ENCODE measurements around the gene BRD1. TPM values are rescaled to one million over a fixed set of nuclear protein-coding genes. Genes with fewer than 3 reads are reported as not detected.
A peak's percentile ranks its signal among the peaks of the same experiment; 100 is the strongest.
"Not testable (repeated sequence)": the region's sequence is repeated elsewhere in the genome, so short reads cannot be mapped to it uniquely, and the experiment has no call there.

The BRD1 gene
- total RNA-seq, 2 experiments from 2014 or later, result 43.0 to 44.3 TPM

- CTCF ChIA-PET, result no interaction called here
- DNase-seq (no peak), ATAC-seq (no peak)
- Mint-ChIP-seq H3K9me3 (ENCODE audit: insufficient read depth) (no peaks in the 10 kb centered on the region), H3K4me1 (ENCODE audit: low read depth) (peaks cover 38% of the 10 kb centered on the region), H3K36me3 (ENCODE audit: low read depth) (peaks cover 57% of the 10 kb centered on the region), H3K27ac (no peak overlapping the region), H3K4me3 (no peak overlapping the region), H3K27me3 (ENCODE audit: low read depth) (no peaks in the 10 kb centered on the region)
- POLR2A ChIA-PET, result no interaction called here
Observed at GRCh38 chr22:49823289-49824045, 4.2 kb downstream of the BRD1 start.

DNA sequence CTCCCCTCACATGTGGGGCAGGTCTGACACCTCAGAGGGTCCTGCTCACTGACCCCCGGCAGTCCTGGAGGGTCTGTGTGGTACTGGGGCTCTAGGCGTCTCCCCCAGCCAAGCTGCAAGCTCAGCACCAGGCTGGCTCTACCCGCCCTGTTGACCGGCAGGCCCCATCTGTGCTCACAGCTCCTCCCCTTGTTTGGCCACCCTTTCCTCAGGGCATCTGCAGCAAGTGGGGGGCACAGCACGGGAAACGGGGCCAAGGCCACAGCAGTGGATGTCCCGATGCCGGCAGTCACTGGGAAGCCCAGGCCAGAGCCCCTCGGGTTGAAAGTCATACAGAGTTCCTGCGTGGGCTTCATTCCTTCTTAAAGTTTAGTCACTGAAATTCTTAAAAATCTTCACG is 5.9 kb downstream of the BRD1 start:
- CTCF ChIA-PET, result interaction anchor here (1.1 kb wide), 1 partner anchor 49 kb away, joined by 3 read pairs; no protein-coding TSS in a partner anchor
- Mint-ChIP-seq H3K4me1 (ENCODE audit: low read depth) (peaks cover 52% of the 10 kb centered on the region), H3K36me3 (ENCODE audit: low read depth) (peaks cover 74% of the 10 kb centered on the region)
- H3K4me3 Mint-ChIP-seq; H3K27me3 Mint-ChIP-seq (ENCODE audit: low read depth); ATAC-seq; DNase-seq; H3K9me3 Mint-ChIP-seq (ENCODE audit: insufficient read depth); H3K27ac Mint-ChIP-seq: not testable (repeated sequence)
- POLR2A ChIA-PET, result interaction anchor here (0.7 to 1.9 kb wide), 3 partner anchors 25 to 96 kb away, joined by 3 to 7 read pairs (median 4); partner anchors contain the start of genes ALG12 and CRELD2

GRCh38 chr22:49820984-49821383 is 6.7 kb downstream of the BRD1 start:
- DNase-seq (no peak), ATAC-seq (no peak)
- ChIA-PET POLR2A (interaction anchor here (0.6 to 1.9 kb wide), 4 partner anchors 24 to 97 kb away, joined by 3 to 7 read pairs (median 4); partner anchors contain the start of genes ALG12 and CRELD2), CTCF (interaction anchor here (0.8 to 1.3 kb wide), 3 partner anchors 11 to 49 kb away, joined by 3 read pairs; no protein-coding TSS in a partner anchor)
- Mint-ChIP-seq H3K9me3 (ENCODE audit: insufficient read depth) (no peaks in the 10 kb centered on the region), H3K36me3 (ENCODE audit: low read depth) (peaks cover 77% of the 10 kb centered on the region), H3K27ac (no peak overlapping the region), H3K27me3 (ENCODE audit: low read depth) (no peaks in the 10 kb centered on the region), H3K4me1 (ENCODE audit: low read depth) (peaks cover 57% of the 10 kb centered on the region), H3K4me3 (no peak overlapping the region)

- Mint-ChIP-seq H3K4me1 (ENCODE audit: low read depth) (peaks cover 54% of the 10 kb centered on the region), H3K9me3 (ENCODE audit: insufficient read depth) (no peaks in the 10 kb centered on the region), H3K27me3 (ENCODE audit: low read depth) (no peaks in the 10 kb centered on the region), H3K27ac (peak overlapping the region; percentile 39), H3K4me3 (no peak overlapping the region), H3K36me3 (ENCODE audit: low read depth) (peaks cover 69% of the 10 kb centered on the region)
- CTCF ChIA-PET, result no interaction called here
- ATAC-seq, result no peak
- POLR2A ChIA-PET, result interaction anchor here (0.7 to 1.9 kb wide), 3 partner anchors 9 to 38 kb away, joined by 4 read pairs; no protein-coding TSS in a partner anchor
- no peak for DNase-seq
Observed at GRCh38 chr22:49817359-49817758, 10.3 kb downstream of the BRD1 start.

- Mint-ChIP-seq H3K9me3 (ENCODE audit: insufficient read depth) (no peaks in the 10 kb centered on the region), H3K27ac (peak overlapping the region; percentile 37), H3K36me3 (ENCODE audit: low read depth) (peaks cover 72% of the 10 kb centered on the region), H3K27me3 (ENCODE audit: low read depth) (no peaks in the 10 kb centered on the region), H3K4me3 (no peak overlapping the region), H3K4me1 (ENCODE audit: low read depth) (peaks cover 64% of the 10 kb centered on the region)
- ATAC-seq (no peak), DNase-seq (no peak)
- POLR2A ChIA-PET, result interaction anchor here (1.3 kb wide), 1 partner anchor 10 kb away, joined by 4 read pairs; no protein-coding TSS in a partner anchor
- CTCF ChIA-PET, result no interaction called here
Observed at GRCh38 chr22:49815641-49816091, 12.0 kb downstream of the BRD1 start.

- Mint-ChIP-seq H3K9me3 (ENCODE audit: insufficient read depth) (no peaks in the 10 kb centered on the region), H3K4me1 (ENCODE audit: low read depth) (peaks cover 66% of the 10 kb centered on the region), H3K27ac (peak overlapping the region; percentile 22), H3K4me3 (no peak overlapping the region), H3K27me3 (ENCODE audit: low read depth) (no peaks in the 10 kb centered on the region), H3K36me3 (ENCODE audit: low read depth) (peaks cover 69% of the 10 kb centered on the region)
- ChIA-PET CTCF (no interaction called here), POLR2A (interaction anchor here (1.3 kb wide), 1 partner anchor 11 kb away, joined by 4 read pairs; no protein-coding TSS in a partner anchor)
- ATAC-seq, result no peak
- no peak for DNase-seq
Observed at GRCh38 chr22:49814856-49815255, 12.8 kb downstream of the BRD1 start.

GRCh38 chr22:49814164-49814686 is 13.4 kb downstream of the BRD1 start:
- POLR2A ChIA-PET, result no interaction called here
- Mint-ChIP-seq H3K27ac (no peak overlapping the region), H3K4me1 (ENCODE audit: low read depth) (peaks cover 71% of the 10 kb centered on the region), H3K27me3 (ENCODE audit: low read depth) (no peaks in the 10 kb centered on the region), H3K9me3 (ENCODE audit: insufficient read depth) (no peaks in the 10 kb centered on the region), H3K36me3 (ENCODE audit: low read depth) (peaks cover 73% of the 10 kb centered on the region), H3K4me3 (no peak overlapping the region)
- ATAC-seq (no peak), DNase-seq (no peak)
- CTCF ChIA-PET, result no interaction called here

- Mint-ChIP-seq H3K36me3 (ENCODE audit: low read depth) (peaks cover 69% of the 10 kb centered on the region), H3K27ac (no peak overlapping the region), H3K4me3 (no peak overlapping the region), H3K27me3 (ENCODE audit: low read depth) (no peaks in the 10 kb centered on the region), H3K9me3 (ENCODE audit: insufficient read depth) (no peaks in the 10 kb centered on the region), H3K4me1 (ENCODE audit: low read depth) (peaks cover 80% of the 10 kb centered on the region)
- POLR2A ChIA-PET, result interaction anchor here (1.6 kb wide), 1 partner anchor 13 kb away, joined by 4 read pairs; no protein-coding TSS in a partner anchor
- ATAC-seq (no peak), DNase-seq (no peak)
- CTCF ChIA-PET, result interaction anchor here (1.0 kb wide), 1 partner anchor 84 kb away, joined by 3 read pairs; no protein-coding TSS in a partner anchor
Observed at GRCh38 chr22:49812838-49813237, 14.8 kb downstream of the BRD1 start.

GRCh38 chr22:49811020-49811791 is 16.5 kb downstream of the BRD1 start:
- ChIA-PET POLR2A (interaction anchor here (0.5 kb wide), 1 partner anchor 15 kb away, joined by 3 read pairs; no protein-coding TSS in a partner anchor), CTCF (no interaction called here)
- H3K9me3 Mint-ChIP-seq (ENCODE audit: insufficient read depth), result no peaks in the 10 kb centered on the region
- H3K36me3 Mint-ChIP-seq (ENCODE audit: low read depth), result peaks cover 71% of the 10 kb centered on the region
- H3K27me3 Mint-ChIP-seq (ENCODE audit: low read depth), result no peaks in the 10 kb centered on the region
- H3K4me1 Mint-ChIP-seq (ENCODE audit: low read depth), result peaks cover 81% of the 10 kb centered on the region
- no peak for DNase-seq
- H3K27ac Mint-ChIP-seq, result peak overlapping the region; percentile 47
- ATAC-seq, result no peak
- no peak overlapping the region for H3K4me3 Mint-ChIP-seq

DNA sequence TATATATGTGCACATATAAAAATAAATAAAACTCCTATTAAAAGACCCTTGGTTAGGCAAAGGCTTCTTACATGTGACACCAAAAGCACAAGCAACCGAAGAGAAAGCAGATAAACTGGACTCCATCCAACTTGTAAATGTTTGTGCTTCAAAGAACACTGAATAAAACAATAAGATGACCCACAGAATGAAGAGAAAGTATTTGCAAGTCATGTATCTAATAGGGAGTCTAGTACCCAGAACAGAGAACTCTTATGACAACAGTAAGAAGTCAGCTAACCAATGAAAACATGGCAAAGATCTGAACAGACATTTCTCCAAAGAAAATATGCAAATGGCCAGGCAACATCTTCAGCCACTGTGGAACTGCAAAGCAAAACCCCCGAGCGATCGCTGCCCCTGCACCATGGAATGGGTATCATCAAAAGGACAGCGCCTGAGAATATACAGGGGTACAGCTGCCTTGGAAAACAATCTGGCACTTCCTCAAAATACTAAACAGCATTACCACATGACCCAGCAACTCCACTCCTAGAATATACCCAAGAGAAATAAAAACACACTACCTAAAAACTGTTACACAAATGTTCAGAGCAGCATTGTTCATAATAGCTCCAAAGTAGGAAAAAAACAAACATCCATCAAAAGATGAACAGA is 17.2 kb downstream of the BRD1 start:
- ATAC-seq (no peak), DNase-seq (no peak)
- H3K27ac Mint-ChIP-seq, result peak overlapping the region; percentile 47
- H3K27me3 Mint-ChIP-seq (ENCODE audit: low read depth), result no peaks in the 10 kb centered on the region
- H3K4me1 Mint-ChIP-seq (ENCODE audit: low read depth), result peaks cover 77% of the 10 kb centered on the region
- POLR2A ChIA-PET, result interaction anchor here (0.9 kb wide), 1 partner anchor 15 kb away, joined by 3 read pairs; no protein-coding TSS in a partner anchor
- CTCF ChIA-PET, result interaction anchor here (1.0 kb wide), 1 partner anchor 10 kb away, joined by 3 read pairs; no protein-coding TSS in a partner anchor
- peaks cover 70% of the 10 kb centered on the region for H3K36me3 Mint-ChIP-seq (ENCODE audit: low read depth)
- no peaks in the 10 kb centered on the region for H3K9me3 Mint-ChIP-seq (ENCODE audit: insufficient read depth)
- no peak overlapping the region for H3K4me3 Mint-ChIP-seq

Data from activated CD8-positive, alpha-beta T cell treated with anti-CD3 and anti-CD28 coated beads, Interleukin-2, amount 10 ng/mL, durations not matched to agents 7 days and 5 days (primary cell).